ENCODE data around the gene KIF1A.

KIF1A gene

GRCh38 chr2:240819858-240820606 is at the start of gene KIF1A:
KIF1A (minus strand) TSS chr2:240820219; CDS start chr2:240797752, 22,467 bp downstream.
- CTCF ChIA-PET, result no interaction called here
- H3K27ac ChIP-seq, result no peak within 1 kb of the TSS
- POLR2A ChIA-PET (ENCODE audit: low non-redundant PET), result no interaction called here
- DNase-seq (ENCODE audit: low spot score), result no peak
- no peak for TF ChIP-seq CTCF (conservative IDR thresholded peaks at IDR 0.05; ENCODE audit: low read depth)

- CTCF ChIA-PET, result no interaction called here
- no peak for TF ChIP-seq CTCF (conservative IDR thresholded peaks at IDR 0.05; ENCODE audit: low read depth)
- DNase-seq (ENCODE audit: low spot score), result no peak
- POLR2A ChIA-PET (ENCODE audit: low non-redundant PET), result no interaction called here
- H3K27ac ChIP-seq, result no peak overlapping the region
Observed at GRCh38 chr2:240869109-240869955, 49.3 kb upstream of the KIF1A start.

- TF ChIP-seq CTCF (conservative IDR thresholded peaks at IDR 0.05; ENCODE audit: low read depth), result no peak
- no peak within 1 kb of the TSS for H3K27ac ChIP-seq
- ChIA-PET CTCF (interaction anchor here (0.6 to 1.0 kb wide), 2 partner anchors 10 to 123 kb away, joined by 3 read pairs; no protein-coding TSS in a partner anchor), POLR2A (ENCODE audit: low non-redundant PET) (no interaction called here)
- no peak for DNase-seq (ENCODE audit: low spot score)
Observed at GRCh38 chr2:240868286-240869108, 48.5 kb upstream of the KIF1A start, which contains the start of gene AGXT. AGXT (plus strand) TSS chr2:240868824; CDS start chr2:240868866, 42 bp downstream.

GRCh38 chr2:240865391-240865790 is 45.4 kb upstream of the KIF1A start:
- CTCF ChIA-PET, result no interaction called here

GRCh38 chr2:240864475-240864874 is 44.5 kb upstream of the KIF1A start:
- POLR2A ChIA-PET (ENCODE audit: low non-redundant PET), result no interaction called here
- CTCF ChIA-PET, result no interaction called here
- no peak overlapping the region for H3K27ac ChIP-seq
- no peak for TF ChIP-seq CTCF (conservative IDR thresholded peaks at IDR 0.05; ENCODE audit: low read depth)
- DNase-seq (ENCODE audit: low spot score), result no peak

More at GRCh38 chr2:240865391-240865790, 45.4 kb upstream of the KIF1A start:
- POLR2A ChIA-PET (ENCODE audit: low non-redundant PET), result no interaction called here
- TF ChIP-seq CTCF (conservative IDR thresholded peaks at IDR 0.05; ENCODE audit: low read depth), result no peak
- H3K27ac ChIP-seq, result no peak overlapping the region
- DNase-seq (ENCODE audit: low spot score), result no peak

GRCh38 chr2:240861547-240861946 is 41.5 kb upstream of the KIF1A start:
- POLR2A ChIA-PET (ENCODE audit: low non-redundant PET), result no interaction called here
- no peak for DNase-seq (ENCODE audit: low spot score)
- TF ChIP-seq CTCF (conservative IDR thresholded peaks at IDR 0.05; ENCODE audit: low read depth), result no peak
- H3K27ac ChIP-seq, result no peak overlapping the region
- CTCF ChIA-PET, result interaction anchor here (0.6 to 2.2 kb wide), 2 partner anchors 10 to 85 kb away, joined by 3 to 7 read pairs; no protein-coding TSS in a partner anchor
